HG03354 (cell line): Measurements from ENCODE around the gene DBNDD1.
A peak's percentile ranks its signal among the peaks of the same experiment; 100 is the strongest.
"Not testable (repeated sequence)": the region's sequence is repeated elsewhere in the genome, so short reads cannot be mapped to it uniquely, and the experiment has no call there.

Source experiments
- ATAC-seq: cut with Tn5 transposase; IDR thresholded peaks from one replicate; pipeline ENCODE4 v1.9.1; 2021; ENCODE audit warnings: mild to moderate bottlenecking; ENCODE audit not compliant: unreplicated experiment, poor library complexity, severe bottlenecking

Gene DBNDD1

GRCh38 chr16:90016339-90016950 is 2.8 kb downstream of the DBNDD1 start:
- ATAC-seq, result no peak

- no peak for ATAC-seq
These were observed 3.5 kb downstream of the DBNDD1 start for GRCh38 chr16:90015586-90016338.

GRCh38 chr16:90012991-90013745 is 6.1 kb downstream of the DBNDD1 start:
- ATAC-seq, result no peak

- no peak for ATAC-seq
These were observed 7.3 kb downstream of the DBNDD1 start for GRCh38 chr16:90011908-90012501.

GRCh38 chr16:90011508-90011819 is 7.8 kb downstream of the DBNDD1 start:
- no peak for ATAC-seq

- no peak for ATAC-seq
These were observed 8.4 kb downstream of the DBNDD1 start for GRCh38 chr16:90010676-90011507.

GRCh38 chr16:90009172-90009899 is 9.9 kb downstream of the DBNDD1 start:
- no peak for ATAC-seq

- peak; percentile 73 for ATAC-seq
These were observed 10.5 kb downstream of the DBNDD1 start for GRCh38 chr16:90008708-90009145.

- not testable (repeated sequence) for ATAC-seq
These were observed 11.5 kb downstream of the DBNDD1 start for GRCh38 chr16:90007635-90008234.

- ATAC-seq, result no peak
These were observed 12.2 kb downstream of the DBNDD1 start for GRCh38 chr16:90007015-90007414.

- ATAC-seq, result no peak
These were observed 13.1 kb downstream of the DBNDD1 start for GRCh38 chr16:90005956-90006663.

GRCh38 chr16:90004577-90004976 is 14.7 kb downstream of the DBNDD1 start:
- no peak for ATAC-seq

GRCh38 chr16:90002759-90003158 is 16.5 kb downstream of the DBNDD1 start:
- no peak for ATAC-seq

- no peak for ATAC-seq
These were observed 17.3 kb downstream of the DBNDD1 start for GRCh38 chr16:90001761-90002503.

GRCh38 chr16:90000733-90001427 is 18.4 kb downstream of the DBNDD1 start:
- ATAC-seq, result no peak

GRCh38 chr16:89999831-90000574 is 19.3 kb downstream of the DBNDD1 start:
- no peak for ATAC-seq
